Prostate gland (tissue), 2 donors: ENCODE results near the gene EPB41L5.

Experiments used
- CTCF ChIP-seq, 4 experiments: fragments of 200-600 bp in 2 of 4; fragments of 450-650 bp in 2 of 4; sonication (generic) in 2 of 4; IDR thresholded peaks; 1 replicate in 3 of 4; 2 replicates in 1 of 4; pipeline ENCODE4 v1.5.1; 2016 to 2019; ENCODE audit warnings: antibody characterized with exemption in 4 of 4, mild to moderate bottlenecking in 2 of 4, moderate library complexity in 2 of 4
- POLR2A ChIP-seq: fragments of 450-650 bp; IDR thresholded peaks from one replicate; pipeline ENCODE4 v1.6.1; 2016; ENCODE audit warnings: antibody characterized with exemption, mild to moderate bottlenecking

GRCh38 chr2:120132190-120132589 lies 119.3 kb downstream of the EPB41L5 start:
- no peak for TF ChIP-seq CTCF (IDR thresholded peaks at IDR 0.05)
- TF ChIP-seq POLR2A = no peak
